ENCODE results near the gene TNFAIP8.

The TNFAIP8 gene

DNA sequence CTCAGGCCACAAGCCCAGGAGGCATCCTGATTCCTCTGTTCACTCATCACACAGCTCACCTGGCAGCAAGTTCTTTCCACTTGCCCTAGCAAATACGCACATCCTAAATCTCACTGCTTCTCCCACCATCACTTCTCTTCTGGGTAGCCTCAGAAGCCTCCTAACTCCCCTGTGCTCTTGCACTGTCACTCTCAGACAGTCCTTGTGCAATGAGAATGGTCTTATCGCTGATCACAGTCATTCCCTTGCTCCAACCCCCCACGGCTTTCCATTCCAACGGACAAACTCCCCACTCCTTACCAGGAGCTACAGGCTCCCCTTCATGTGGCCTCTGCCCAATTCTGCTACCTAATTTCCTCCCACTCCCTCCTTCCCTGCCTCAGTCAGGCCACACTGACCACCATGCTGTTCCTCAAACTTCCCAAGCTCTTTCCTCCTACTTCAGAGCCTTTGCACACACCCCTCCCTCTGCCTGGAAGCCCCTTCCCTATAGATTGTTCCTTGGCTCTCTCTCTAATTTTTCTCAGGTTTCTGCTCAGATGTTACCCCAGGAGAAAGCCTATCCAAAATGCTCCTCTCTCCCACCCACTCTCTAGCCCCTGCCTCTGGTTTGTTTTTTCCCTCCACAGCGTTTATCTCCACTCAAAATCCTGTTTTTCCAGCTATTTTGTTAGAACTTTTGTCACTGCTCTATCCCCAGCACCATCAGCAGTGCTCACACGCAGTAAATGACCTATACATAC is 34.1 kb upstream of the TNFAIP8 start:
- peaks cover 9% of the 10 kb centered on the region for H3K4me1 ChIP-seq
- in situ Hi-C loops (cut with MboI; ENCODE audit: low sequenced_read_pairs) = no loop called here
- H3K27me3 ChIP-seq (ENCODE audit: low read depth) = no peaks in the 10 kb centered on the region
- H3K4me3 ChIP-seq = no peak overlapping the region
- no peak for DNase-seq (ENCODE audit: low spot score in 2 of 2)
- H3K9me3 ChIP-seq = no peaks in the 10 kb centered on the region
- H3K36me3 ChIP-seq (replicated peaks) = no peaks in the 10 kb centered on the region

GRCh38 chr5:119322312-119322947 is 33.4 kb upstream of the TNFAIP8 start:
- Histone ChIP-seq H3K4me1 (peaks cover 9% of the 10 kb centered on the region), H3K9me3 (no peaks in the 10 kb centered on the region), H3K36me3 (replicated peaks) (no peaks in the 10 kb centered on the region), H3K27me3 (ENCODE audit: low read depth) (no peaks in the 10 kb centered on the region), H3K4me3 (no peak overlapping the region)
- in situ Hi-C loops (cut with MboI; ENCODE audit: low sequenced_read_pairs) = no loop called here
- DNase-seq (ENCODE audit: low spot score in 2 of 2) = no peak

DNA sequence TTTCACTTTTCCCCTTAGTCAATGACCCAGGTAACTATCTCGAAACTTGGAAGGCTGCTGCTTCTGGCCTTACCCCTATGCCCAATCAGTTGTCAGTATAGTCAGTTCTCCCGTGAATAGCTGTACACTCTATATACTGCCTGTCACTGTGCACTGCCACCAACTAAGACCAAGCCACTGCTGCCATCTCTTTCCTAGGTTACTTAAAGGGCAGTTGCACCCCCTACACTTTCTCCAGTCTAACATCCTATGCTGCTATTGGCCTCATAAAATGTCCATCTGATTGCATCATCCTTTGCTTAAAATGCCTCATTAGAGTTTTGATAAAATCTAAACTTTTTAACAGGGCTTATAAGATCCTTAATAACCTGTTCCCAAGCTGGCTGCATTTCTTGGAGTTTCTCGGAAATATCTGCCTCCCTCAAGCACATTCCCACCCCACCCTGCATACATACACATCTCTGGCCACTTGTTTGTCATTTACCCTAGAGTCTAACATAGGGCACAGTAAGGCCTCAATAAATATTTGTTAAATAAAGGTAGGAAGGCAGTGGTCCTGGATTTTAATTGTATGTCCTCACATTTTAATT is 32.8 kb upstream of the TNFAIP8 start:
- Histone ChIP-seq H3K9me3 (no peaks in the 10 kb centered on the region), H3K27me3 (ENCODE audit: low read depth) (no peaks in the 10 kb centered on the region), H3K36me3 (replicated peaks) (no peaks in the 10 kb centered on the region), H3K4me1 (peaks cover 9% of the 10 kb centered on the region), H3K4me3 (no peak overlapping the region)
- DNase-seq (ENCODE audit: low spot score in 2 of 2) = no peak
- in situ Hi-C loops (cut with MboI; ENCODE audit: low sequenced_read_pairs) = no loop called here

GRCh38 chr5:119323601-119324000 is 32.2 kb upstream of the TNFAIP8 start:
- in situ Hi-C loops (cut with MboI; ENCODE audit: low sequenced_read_pairs) = no loop called here

GRCh38 chr5:119324842-119325241 is 31.0 kb upstream of the TNFAIP8 start:
- Histone ChIP-seq H3K36me3 (replicated peaks) (no peaks in the 10 kb centered on the region), H3K4me1 (peaks cover 11% of the 10 kb centered on the region), H3K4me3 (no peak overlapping the region), H3K27me3 (ENCODE audit: low read depth) (no peaks in the 10 kb centered on the region), H3K9me3 (no peaks in the 10 kb centered on the region)
- no peak for DNase-seq (ENCODE audit: low spot score in 2 of 2)
- in situ Hi-C loops (cut with MboI; ENCODE audit: low sequenced_read_pairs) = no loop called here

More at GRCh38 chr5:119323601-119324000, 32.2 kb upstream of the TNFAIP8 start:
- Histone ChIP-seq H3K4me1 (peaks cover 11% of the 10 kb centered on the region), H3K4me3 (no peak overlapping the region), H3K27me3 (ENCODE audit: low read depth) (no peaks in the 10 kb centered on the region), H3K36me3 (replicated peaks) (no peaks in the 10 kb centered on the region), H3K9me3 (no peaks in the 10 kb centered on the region)
- DNase-seq (ENCODE audit: low spot score in 2 of 2) = no peak

DNA sequence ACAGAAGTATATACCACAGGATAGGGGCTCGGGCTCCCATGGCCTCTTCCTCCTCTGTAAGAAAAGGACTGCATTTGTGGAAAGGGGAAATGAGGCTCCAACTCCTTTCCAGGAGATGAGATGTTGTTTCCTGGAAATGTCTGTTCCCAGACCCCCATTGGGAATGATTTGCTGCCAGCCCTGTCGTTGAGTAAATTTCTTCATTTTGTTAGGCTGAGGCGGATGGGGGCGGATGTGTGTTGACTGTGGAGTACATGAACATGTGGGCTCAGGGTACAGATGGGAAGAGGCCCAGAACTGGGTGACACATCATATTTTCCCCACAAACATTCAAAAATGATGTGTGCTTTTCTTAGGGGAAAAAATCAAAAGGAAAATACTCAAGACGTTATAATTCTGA is 28.8 kb upstream of the TNFAIP8 start:
- in situ Hi-C loops (cut with MboI; ENCODE audit: low sequenced_read_pairs) = no loop called here
- Histone ChIP-seq H3K27me3 (ENCODE audit: low read depth) (no peaks in the 10 kb centered on the region), H3K4me3 (no peak overlapping the region), H3K36me3 (replicated peaks) (no peaks in the 10 kb centered on the region), H3K4me1 (peaks cover 11% of the 10 kb centered on the region), H3K9me3 (no peaks in the 10 kb centered on the region)
- no peak for DNase-seq (ENCODE audit: low spot score in 2 of 2)

DNA sequence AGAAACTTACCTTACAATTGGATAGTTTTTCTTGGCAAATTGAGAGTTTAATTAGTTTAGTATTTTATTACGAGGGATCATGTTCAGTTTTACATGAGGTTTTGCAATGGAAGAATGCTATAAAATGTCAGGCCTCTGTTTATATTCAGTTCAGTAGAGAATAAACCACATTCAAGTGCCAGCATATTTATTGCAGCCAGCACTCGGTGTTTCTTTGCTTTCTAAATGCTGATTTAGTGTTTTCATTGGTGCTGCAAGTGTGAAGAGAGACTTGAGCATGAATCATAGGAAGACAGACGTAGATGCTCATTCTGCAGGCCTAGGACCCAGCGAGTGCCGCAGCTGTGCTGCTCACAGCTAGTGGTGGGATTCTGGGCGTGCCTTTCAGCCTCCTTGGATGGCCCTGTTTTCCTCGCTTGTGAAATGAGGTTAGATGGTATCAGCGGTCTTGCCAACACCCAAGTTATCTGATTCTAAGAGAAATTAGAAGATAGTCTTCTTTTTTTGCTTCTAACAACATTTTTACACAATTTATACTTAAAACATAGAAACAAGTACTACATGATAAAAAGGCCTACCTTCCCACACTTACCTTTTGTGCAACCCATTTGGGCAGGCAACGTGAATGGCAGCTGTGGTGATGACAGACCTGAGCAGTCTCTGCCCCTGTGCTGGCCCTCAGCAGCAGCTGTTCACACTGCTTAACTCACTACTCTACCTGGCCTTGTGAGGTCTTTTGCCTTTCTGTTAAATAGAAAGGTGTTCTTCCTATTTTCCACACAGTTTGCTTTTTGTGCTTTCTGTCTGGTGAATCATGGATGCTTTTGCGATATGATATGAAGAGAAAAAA is 26.8 kb upstream of the TNFAIP8 start:
- no peak for DNase-seq (ENCODE audit: low spot score in 2 of 2)
- in situ Hi-C loops (cut with MboI; ENCODE audit: low sequenced_read_pairs) = no loop called here
- Histone ChIP-seq H3K36me3 (replicated peaks) (no peaks in the 10 kb centered on the region), H3K4me1 (0 out of 2 replicates have a peak, but pooled peaks cover 3% of the 10 kb centered on the region), H3K4me3 (no peak overlapping the region), H3K9me3 (no peaks in the 10 kb centered on the region), H3K27me3 (ENCODE audit: low read depth) (no peaks in the 10 kb centered on the region)

GRCh38 chr5:119329666-119330065 is 26.2 kb upstream of the TNFAIP8 start:
- Histone ChIP-seq H3K4me1 (0 out of 2 replicates have a peak, but pooled peaks cover 3% of the 10 kb centered on the region), H3K9me3 (no peaks in the 10 kb centered on the region), H3K4me3 (no peak overlapping the region), H3K36me3 (replicated peaks) (no peaks in the 10 kb centered on the region), H3K27me3 (ENCODE audit: low read depth) (no peaks in the 10 kb centered on the region)
- DNase-seq (ENCODE audit: low spot score in 2 of 2) = no peak
- in situ Hi-C loops (cut with MboI; ENCODE audit: low sequenced_read_pairs) = no loop called here

DNA sequence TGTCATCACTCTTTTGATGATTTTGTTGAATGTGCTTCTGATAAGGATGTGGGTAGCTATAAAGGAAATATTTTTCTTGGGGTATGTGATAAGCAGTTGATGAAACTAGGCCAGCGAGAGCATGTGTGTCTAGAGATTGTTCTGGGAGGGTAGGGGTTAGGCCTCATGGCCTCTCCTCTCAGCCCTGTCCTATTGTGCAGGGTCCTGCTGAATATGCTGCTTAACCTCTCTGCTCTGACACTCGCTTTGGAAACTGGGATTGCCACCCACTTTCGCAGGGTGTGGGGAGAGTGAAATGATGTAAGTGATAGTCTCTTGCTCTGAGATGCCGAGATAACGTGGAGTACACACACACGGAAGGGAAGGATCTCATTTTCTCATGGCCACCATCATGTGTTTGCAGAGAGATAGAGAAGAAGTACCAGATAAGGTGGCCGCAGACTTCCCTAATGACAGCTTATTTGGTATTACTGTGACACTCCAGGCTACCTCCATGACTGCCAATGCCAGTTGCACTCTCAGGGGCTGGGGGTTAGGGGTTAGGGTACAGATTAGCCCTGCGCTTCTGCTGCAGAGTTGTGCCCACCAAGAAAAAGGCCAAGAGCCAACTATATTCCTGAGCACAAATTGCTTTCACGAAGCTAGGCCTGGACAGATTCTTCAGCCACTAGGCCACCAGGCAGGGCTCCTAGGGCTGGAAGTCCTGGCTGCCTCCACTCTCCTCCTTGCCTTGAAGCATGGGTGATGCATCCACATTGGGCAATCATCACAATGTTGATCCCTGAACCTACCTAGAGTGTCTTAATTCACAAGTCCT is 25.2 kb upstream of the TNFAIP8 start:
- in situ Hi-C loops (cut with MboI; ENCODE audit: low sequenced_read_pairs) = no loop called here
- H3K27me3 ChIP-seq (ENCODE audit: low read depth) = no peaks in the 10 kb centered on the region
- 0 out of 2 replicates have a peak, but pooled peaks cover 3% of the 10 kb centered on the region for H3K4me1 ChIP-seq
- H3K4me3 ChIP-seq = no peak overlapping the region
- no peaks in the 10 kb centered on the region for H3K9me3 ChIP-seq
- H3K36me3 ChIP-seq (replicated peaks) = no peaks in the 10 kb centered on the region
- no peak for DNase-seq (ENCODE audit: low spot score in 2 of 2)

DNA sequence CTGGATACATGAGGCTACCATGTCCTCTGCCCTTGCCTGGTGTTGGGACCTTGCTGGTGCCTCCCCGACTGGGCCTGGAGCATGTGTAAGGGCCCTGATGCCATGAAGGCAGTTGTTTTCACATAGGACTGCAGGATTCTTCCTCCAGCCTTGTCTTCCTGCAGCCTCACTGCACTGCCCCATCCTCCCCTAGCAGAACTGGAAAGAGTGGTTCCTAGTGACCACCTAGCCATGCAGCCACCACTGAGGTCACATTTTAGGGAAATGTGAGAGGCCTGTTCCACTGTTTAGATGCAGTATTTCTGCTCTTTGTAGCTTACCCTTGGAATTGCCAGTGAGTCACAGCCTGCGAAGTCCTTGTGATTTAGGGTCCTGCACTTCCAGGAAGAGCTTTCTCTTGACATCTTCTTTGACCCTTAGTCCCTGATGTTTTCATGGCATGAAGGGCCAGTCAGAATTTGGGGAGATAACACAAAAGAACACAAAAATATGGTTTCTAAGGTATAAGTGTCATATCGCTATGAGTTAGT is 24.2 kb upstream of the TNFAIP8 start:
- H3K4me3 ChIP-seq = no peak overlapping the region
- H3K9me3 ChIP-seq = no peaks in the 10 kb centered on the region
- in situ Hi-C loops (cut with MboI; ENCODE audit: low sequenced_read_pairs) = no loop called here
- peaks cover 3% of the 10 kb centered on the region; the same call in 1 of the 2 replicates for H3K4me1 ChIP-seq
- no peaks in the 10 kb centered on the region for H3K27me3 ChIP-seq (ENCODE audit: low read depth)
- no peaks in the 10 kb centered on the region for H3K36me3 ChIP-seq (replicated peaks)
- no peak for DNase-seq (ENCODE audit: low spot score in 2 of 2)

DNA sequence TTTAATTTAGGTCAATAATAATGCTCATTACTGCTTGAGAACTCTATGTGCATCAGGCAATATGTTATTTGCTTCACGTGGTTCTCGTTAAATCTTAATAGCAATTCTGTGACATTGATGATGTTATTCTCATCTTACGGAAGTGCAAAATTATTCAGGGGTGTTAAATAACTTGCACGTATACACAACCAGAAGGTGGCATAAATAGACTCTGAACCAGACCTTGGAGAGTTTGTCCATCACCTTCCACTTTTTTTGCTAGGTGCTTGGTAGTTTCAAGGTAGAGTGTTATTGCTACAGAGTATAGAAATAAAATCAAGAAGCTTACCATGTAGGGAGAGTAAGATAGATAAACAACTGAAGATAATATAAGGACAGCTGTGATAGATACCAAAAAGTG is 23.6 kb upstream of the TNFAIP8 start:
- no peaks in the 10 kb centered on the region for H3K36me3 ChIP-seq (replicated peaks)
- no peak for DNase-seq (ENCODE audit: low spot score in 2 of 2)

GRCh38 chr5:119332978-119333401 is 22.8 kb upstream of the TNFAIP8 start:
- H3K4me3 ChIP-seq = no peak overlapping the region
- H3K9me3 ChIP-seq = no peaks in the 10 kb centered on the region
- H3K4me1 ChIP-seq = peaks cover 7% of the 10 kb centered on the region; the same call in 1 of the 2 replicates

More for the DNA sequence above, 23.6 kb upstream of the TNFAIP8 start:
- Histone ChIP-seq H3K4me1 (peaks cover 7% of the 10 kb centered on the region; the same call in 1 of the 2 replicates), H3K27me3 (ENCODE audit: low read depth) (no peaks in the 10 kb centered on the region), H3K4me3 (no peak overlapping the region), H3K9me3 (no peaks in the 10 kb centered on the region)
- in situ Hi-C loops (cut with MboI; ENCODE audit: low sequenced_read_pairs) = no loop called here

More at GRCh38 chr5:119332978-119333401, 22.8 kb upstream of the TNFAIP8 start:
- in situ Hi-C loops (cut with MboI; ENCODE audit: low sequenced_read_pairs) = no loop called here
- no peaks in the 10 kb centered on the region for H3K27me3 ChIP-seq (ENCODE audit: low read depth)
- no peaks in the 10 kb centered on the region for H3K36me3 ChIP-seq (replicated peaks)
- DNase-seq (ENCODE audit: low spot score in 2 of 2) = no peak
